Measurements from ENCODE around the gene NMUR1.

Gene NMUR1

GRCh38 chr2:231557571-231558217, 27.4 kb upstream of the NMUR1 start:
- TF ChIP-seq SIN3A (IDR thresholded peaks at IDR 0.05; ENCODE audit: borderline replicate concordance, insufficient read depth, low read length) (no peak), FOXP2 (optimal IDR thresholded peaks at IDR 0.05; ENCODE audit: borderline replicate concordance, extremely low read depth, extremely low read length, insufficient read depth) (no peak), POLR2AphosphoS5 (IDR thresholded peaks at IDR 0.05; ENCODE audit: low read depth, low read length) (no peak), TAF1 (IDR thresholded peaks at IDR 0.05; ENCODE audit: borderline replicate concordance, insufficient read depth, low read length) (no peak)

- no peak for TF ChIP-seq REST (IDR thresholded peaks at IDR 0.05; ENCODE audit: insufficient read depth in 1 of 2, low read depth in 2 of 2, low read length in 2 of 2)
- no peak for TF ChIP-seq FOXP2 (optimal IDR thresholded peaks at IDR 0.05; ENCODE audit: borderline replicate concordance, extremely low read depth, extremely low read length, insufficient read depth)
- no peak for TF ChIP-seq TAF1 (IDR thresholded peaks at IDR 0.05; ENCODE audit: borderline replicate concordance, insufficient read depth, low read length)
- no peak for TF ChIP-seq SIN3A (IDR thresholded peaks at IDR 0.05; ENCODE audit: borderline replicate concordance, insufficient read depth, low read length)
- TF ChIP-seq POLR2AphosphoS5 (IDR thresholded peaks at IDR 0.05; ENCODE audit: low read depth, low read length) = no peak
Measured at GRCh38 chr2:231556981-231557380, 26.7 kb upstream of the NMUR1 start.

- TF ChIP-seq FOXP2 (optimal IDR thresholded peaks at IDR 0.05; ENCODE audit: borderline replicate concordance, extremely low read depth, extremely low read length, insufficient read depth) (no peak), REST (IDR thresholded peaks at IDR 0.05; ENCODE audit: insufficient read depth in 1 of 2, low read depth in 2 of 2, low read length in 2 of 2) (no peak), POLR2AphosphoS5 (IDR thresholded peaks at IDR 0.05; ENCODE audit: low read depth, low read length) (no peak), SIN3A (IDR thresholded peaks at IDR 0.05; ENCODE audit: borderline replicate concordance, insufficient read depth, low read length) (no peak), TAF1 (IDR thresholded peaks at IDR 0.05; ENCODE audit: borderline replicate concordance, insufficient read depth, low read length) (no peak)
Measured at GRCh38 chr2:231554748-231555545, 24.7 kb upstream of the NMUR1 start.

GRCh38 chr2:231554327-231554726, 24.1 kb upstream of the NMUR1 start:
- TF ChIP-seq TAF1 (IDR thresholded peaks at IDR 0.05; ENCODE audit: borderline replicate concordance, insufficient read depth, low read length) = no peak
- no peak for TF ChIP-seq POLR2AphosphoS5 (IDR thresholded peaks at IDR 0.05; ENCODE audit: low read depth, low read length)

- TF ChIP-seq FOXP2 (optimal IDR thresholded peaks at IDR 0.05; ENCODE audit: borderline replicate concordance, extremely low read depth, extremely low read length, insufficient read depth) (no peak), REST (IDR thresholded peaks at IDR 0.05; ENCODE audit: insufficient read depth in 1 of 2, low read depth in 2 of 2, low read length in 2 of 2) (no peak), TAF1 (IDR thresholded peaks at IDR 0.05; ENCODE audit: borderline replicate concordance, insufficient read depth, low read length) (no peak), POLR2AphosphoS5 (IDR thresholded peaks at IDR 0.05; ENCODE audit: low read depth, low read length) (no peak), SIN3A (IDR thresholded peaks at IDR 0.05; ENCODE audit: borderline replicate concordance, insufficient read depth, low read length) (no peak)
Measured at GRCh38 chr2:231552752-231553151, 22.5 kb upstream of the NMUR1 start.
